ENCODE data around the gene LMX1A. TPM values are rescaled to one million over a fixed set of nuclear protein-coding genes. Genes with fewer than 3 reads are reported as not detected.

Gene LMX1A
- total RNA-seq, 1 experiment from 2014 or later = not detected

- no peak for DNase-seq (ENCODE audit: low read depth, low spot score)
- CTCF ChIA-PET = no interaction called here
- POLR2A ChIA-PET = no interaction called here
- Histone ChIP-seq H3K36me3 (ENCODE audit: control insufficient read depth, insufficient read depth, low read length) (no peaks in the 10 kb centered on the region), H3K4me3 (ENCODE audit: low read depth in 2 of 2, low read length in 2 of 2) (no peak overlapping the region), H3K9me3 (ENCODE audit: control insufficient read depth, insufficient read depth, low read depth, low read length) (no peaks in the 10 kb centered on the region), H3K27ac (ENCODE audit: low read length) (no peak overlapping the region), H3K27me3 (ENCODE audit: control insufficient read depth, insufficient read depth, low read length) (0 out of 2 replicates have a peak, but pooled peaks cover 3% of the 10 kb centered on the region), H3K4me1 (ENCODE audit: control insufficient read depth, insufficient read depth, low read length) (no peaks in the 10 kb centered on the region)
- TF ChIP-seq POLR2AphosphoS5 (IDR thresholded peaks at IDR 0.05; ENCODE audit: low read depth, low read length) (no peak), SIN3A (IDR thresholded peaks at IDR 0.05; ENCODE audit: borderline replicate concordance, insufficient read depth, low read depth, low read length) (no peak), REST (IDR thresholded peaks at IDR 0.05; ENCODE audit: insufficient read depth in 1 of 2, low read depth in 2 of 2, low read length in 1 of 2) (no peak), TCF7L2 (IDR thresholded peaks at IDR 0.05; ENCODE audit: low read depth, low read length) (no peak), CTCF (IDR thresholded peaks at IDR 0.05) (no peak)
- no TSS peak for BruUV-seq (replicated peaks)
- no peak for ATAC-seq
- in situ Hi-C loops (cut with HindIII; ENCODE audit: low pct_unique_long_range_greater_than_20kb, low sequenced_read_pairs) = no loop called here
- intact Hi-C loops (cut with micrococcal nuclease; ENCODE audit: unreplicated experiment) = no loop called here
Observed at GRCh38 chr1:165254376-165254775, 102.1 kb downstream of the LMX1A start.

GRCh38 chr1:165253818-165254254 is 102.7 kb downstream of the LMX1A start:
- POLR2A ChIA-PET = no interaction called here
- no peak overlapping the region for H3K27ac ChIP-seq (ENCODE audit: low read length)
- 0 out of 2 replicates have a peak, but pooled peaks cover 3% of the 10 kb centered on the region for H3K27me3 ChIP-seq (ENCODE audit: control insufficient read depth, insufficient read depth, low read length)
- ATAC-seq = no peak
- intact Hi-C loops (cut with micrococcal nuclease; ENCODE audit: unreplicated experiment) = no loop called here
- H3K4me1 ChIP-seq (ENCODE audit: control insufficient read depth, insufficient read depth, low read length) = no peaks in the 10 kb centered on the region
- no TSS peak for BruUV-seq (replicated peaks)
- in situ Hi-C loops (cut with HindIII; ENCODE audit: low pct_unique_long_range_greater_than_20kb, low sequenced_read_pairs) = no loop called here
- CTCF ChIA-PET = no interaction called here
- H3K9me3 ChIP-seq (ENCODE audit: control insufficient read depth, insufficient read depth, low read depth, low read length) = no peaks in the 10 kb centered on the region
- H3K36me3 ChIP-seq (ENCODE audit: control insufficient read depth, insufficient read depth, low read length) = no peaks in the 10 kb centered on the region
- H3K4me3 ChIP-seq (ENCODE audit: low read depth in 2 of 2, low read length in 2 of 2) = no peak overlapping the region
- TF ChIP-seq REST (IDR thresholded peaks at IDR 0.05; ENCODE audit: insufficient read depth in 1 of 2, low read depth in 2 of 2, low read length in 1 of 2) (no peak), CTCF (IDR thresholded peaks at IDR 0.05) (no peak), POLR2AphosphoS5 (IDR thresholded peaks at IDR 0.05; ENCODE audit: low read depth, low read length) (no peak), TCF7L2 (IDR thresholded peaks at IDR 0.05; ENCODE audit: low read depth, low read length) (no peak), SIN3A (IDR thresholded peaks at IDR 0.05; ENCODE audit: borderline replicate concordance, insufficient read depth, low read depth, low read length) (no peak)
- no peak for DNase-seq (ENCODE audit: low read depth, low spot score)

All from Panc1 (cell line).